Panc1 (cell line): ENCODE results near the gene UBE2J2. TPM values are rescaled to one million over a fixed set of nuclear protein-coding genes. Genes with fewer than 3 reads are reported as not detected.

Experiments used
- ATAC-seq: fragments of 200-7000 bp; cut with Tn5 transposase; 2 replicates; pipeline ENCODE4 v1.9.1; 2020; ENCODE audit warnings: mild to moderate bottlenecking, moderate library complexity
- BruUV-seq: library from RNA; stranded (reverse); fragments of 400-500 nt; replicated peaks from 2 replicates; lab custom pipeline; 2021; lab: Mats Ljungman, UMichigan
- CTCF ChIA-PET: fragments of 300-600 bp; sonication (Branson Sonifier 250); formaldehyde crosslinking; loops from one replicate; lab custom pipeline; 2022; ENCODE audit warnings: antibody characterized with exemption; lab: Charles Lee
- POLR2A ChIA-PET: fragments of 300-600 bp; sonication (Branson Sonifier 250); formaldehyde crosslinking; loops from one replicate; lab custom pipeline; 2022; ENCODE audit warnings: antibody characterized with exemption; lab: Charles Lee
- DNase-seq: peaks from one replicate; pipeline ENCODE4 v3.0.0-alpha.2; 2010; ENCODE audit warnings: low read depth, low spot score
- H3K27ac ChIP-seq: 2 replicates; pipeline ENCODE4 v1.5.1; 2011; ENCODE audit warnings: mild to moderate bottlenecking, low read length, inconsistent platforms
- H3K27me3 ChIP-seq: fragments of 200-500 bp; sonication (Bioruptor generic); 2 replicates; pipeline ENCODE4 v1.6.0; 2014; ENCODE audit warnings: low read length, inconsistent platforms; ENCODE audit not compliant: control insufficient read depth, insufficient read depth
- H3K36me3 ChIP-seq: fragments of 200-500 bp; sonication (Bioruptor generic); 2 replicates; pipeline ENCODE4 v1.5.1; 2014; ENCODE audit warnings: inconsistent platforms, mild to moderate bottlenecking, low read length, moderate library complexity; ENCODE audit not compliant: control insufficient read depth, insufficient read depth
- H3K4me1 ChIP-seq: 2 replicates; pipeline ENCODE4 v1.5.1; 2011; ENCODE audit warnings: inconsistent platforms, mild to moderate bottlenecking, low read length, moderate library complexity; ENCODE audit not compliant: control insufficient read depth, insufficient read depth
- H3K4me3 ChIP-seq, 2 experiments: 2 replicates each; pipeline ENCODE4 v1.5.1; 2011 to 2012; ENCODE audit warnings: low read depth in 2 of 2, low read length in 2 of 2, mild to moderate bottlenecking in 2 of 2, inconsistent platforms in 1 of 2, moderate library complexity in 1 of 2
- H3K9me3 ChIP-seq: fragments of 200-500 bp; sonication (Bioruptor generic); 2 replicates; pipeline ENCODE4 v1.5.1; 2014; ENCODE audit warnings: low read depth, mild to moderate bottlenecking, inconsistent platforms, low read length, moderate library complexity; ENCODE audit not compliant: control insufficient read depth, insufficient read depth
- POLR2AphosphoS5 ChIP-seq: IDR thresholded peaks from 2 replicates; pipeline ENCODE4 v1.6.1; 2012; ENCODE audit warnings: mild to moderate bottlenecking, low read depth, low read length, moderate library complexity
- SIN3A ChIP-seq: IDR thresholded peaks from 2 replicates; pipeline ENCODE4 v1.6.1; 2012; ENCODE audit warnings: low read depth, mild to moderate bottlenecking, low read length, moderate library complexity, borderline replicate concordance; ENCODE audit not compliant: insufficient read depth
- TCF7L2 ChIP-seq: IDR thresholded peaks from 2 replicates; pipeline ENCODE4 v1.6.1; 2011; ENCODE audit warnings: mild to moderate bottlenecking, low read depth, low read length, inconsistent platforms
- in situ Hi-C: cut with HindIII; loops from 2 replicates; pipeline ENCODE4 v1.10.0; 2016; ENCODE audit warnings: low sequenced_read_pairs, low pct_unique_long_range_greater_than_20kb
- intact Hi-C: fragments of 100-400 bp; cut with micrococcal nuclease; formaldehyde crosslinking; loops from one replicate; pipeline ENCODE4 v1.10.0; 2022; ENCODE audit not compliant: unreplicated experiment
- total RNA-seq: library from RNA; stranded (reverse); gene quantifications from one replicate; pipeline ENCODE4 v1.2.1, GENCODE V29; 2021; ENCODE audit not compliant: unreplicated experiment
- TF ChIP-seq, protein P1 (sequence below): fragments of 450-650 bp; IDR thresholded peaks from 2 replicates; pipeline ENCODE4 v1.5.1; 2017; ENCODE audit warnings: mild to moderate bottlenecking
- TF ChIP-seq, protein P2 (sequence below), 2 experiments: IDR thresholded peaks; 2 replicates each; pipeline ENCODE4 v1.6.1; 2011 to 2012; ENCODE audit warnings: low read depth in 2 of 2, control low read depth in 1 of 2, low read length in 1 of 2, mild to moderate bottlenecking in 1 of 2, moderate library complexity in 1 of 2; ENCODE audit not compliant: insufficient read depth in 1 of 2

The UBE2J2 gene
- total RNA-seq, 1 experiment from 2014 or later, result 101 TPM

DNA sequence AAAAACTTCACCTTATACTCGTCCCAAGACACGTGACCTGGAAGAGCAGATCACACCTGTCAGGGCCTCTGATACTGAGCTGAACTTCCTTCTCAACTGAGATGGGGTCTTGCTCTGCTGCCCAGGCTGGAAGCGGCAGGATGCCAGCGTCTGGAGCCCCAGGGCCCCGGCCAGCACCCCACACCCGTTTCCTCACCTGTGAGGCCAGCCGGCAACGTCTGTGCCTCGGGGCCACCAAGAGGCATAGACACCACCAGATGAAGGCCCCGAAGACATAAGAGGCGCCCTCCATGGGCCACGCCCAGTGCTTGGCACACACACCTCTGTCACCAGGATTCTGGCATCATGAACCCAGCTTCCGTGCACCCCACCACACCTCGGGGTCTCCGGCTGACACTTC lies 50.3 kb downstream of the UBE2J2 start:
- no peak for DNase-seq
- ChIA-PET CTCF (no interaction called here), POLR2A (no interaction called here)
- no peak for ATAC-seq
- intact Hi-C loops, result no loop called here
- TF ChIP-seq, protein P1, sequence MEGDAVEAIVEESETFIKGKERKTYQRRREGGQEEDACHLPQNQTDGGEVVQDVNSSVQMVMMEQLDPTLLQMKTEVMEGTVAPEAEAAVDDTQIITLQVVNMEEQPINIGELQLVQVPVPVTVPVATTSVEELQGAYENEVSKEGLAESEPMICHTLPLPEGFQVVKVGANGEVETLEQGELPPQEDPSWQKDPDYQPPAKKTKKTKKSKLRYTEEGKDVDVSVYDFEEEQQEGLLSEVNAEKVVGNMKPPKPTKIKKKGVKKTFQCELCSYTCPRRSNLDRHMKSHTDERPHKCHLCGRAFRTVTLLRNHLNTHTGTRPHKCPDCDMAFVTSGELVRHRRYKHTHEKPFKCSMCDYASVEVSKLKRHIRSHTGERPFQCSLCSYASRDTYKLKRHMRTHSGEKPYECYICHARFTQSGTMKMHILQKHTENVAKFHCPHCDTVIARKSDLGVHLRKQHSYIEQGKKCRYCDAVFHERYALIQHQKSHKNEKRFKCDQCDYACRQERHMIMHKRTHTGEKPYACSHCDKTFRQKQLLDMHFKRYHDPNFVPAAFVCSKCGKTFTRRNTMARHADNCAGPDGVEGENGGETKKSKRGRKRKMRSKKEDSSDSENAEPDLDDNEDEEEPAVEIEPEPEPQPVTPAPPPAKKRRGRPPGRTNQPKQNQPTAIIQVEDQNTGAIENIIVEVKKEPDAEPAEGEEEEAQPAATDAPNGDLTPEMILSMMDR, result no peak
- TF ChIP-seq, protein P2, sequence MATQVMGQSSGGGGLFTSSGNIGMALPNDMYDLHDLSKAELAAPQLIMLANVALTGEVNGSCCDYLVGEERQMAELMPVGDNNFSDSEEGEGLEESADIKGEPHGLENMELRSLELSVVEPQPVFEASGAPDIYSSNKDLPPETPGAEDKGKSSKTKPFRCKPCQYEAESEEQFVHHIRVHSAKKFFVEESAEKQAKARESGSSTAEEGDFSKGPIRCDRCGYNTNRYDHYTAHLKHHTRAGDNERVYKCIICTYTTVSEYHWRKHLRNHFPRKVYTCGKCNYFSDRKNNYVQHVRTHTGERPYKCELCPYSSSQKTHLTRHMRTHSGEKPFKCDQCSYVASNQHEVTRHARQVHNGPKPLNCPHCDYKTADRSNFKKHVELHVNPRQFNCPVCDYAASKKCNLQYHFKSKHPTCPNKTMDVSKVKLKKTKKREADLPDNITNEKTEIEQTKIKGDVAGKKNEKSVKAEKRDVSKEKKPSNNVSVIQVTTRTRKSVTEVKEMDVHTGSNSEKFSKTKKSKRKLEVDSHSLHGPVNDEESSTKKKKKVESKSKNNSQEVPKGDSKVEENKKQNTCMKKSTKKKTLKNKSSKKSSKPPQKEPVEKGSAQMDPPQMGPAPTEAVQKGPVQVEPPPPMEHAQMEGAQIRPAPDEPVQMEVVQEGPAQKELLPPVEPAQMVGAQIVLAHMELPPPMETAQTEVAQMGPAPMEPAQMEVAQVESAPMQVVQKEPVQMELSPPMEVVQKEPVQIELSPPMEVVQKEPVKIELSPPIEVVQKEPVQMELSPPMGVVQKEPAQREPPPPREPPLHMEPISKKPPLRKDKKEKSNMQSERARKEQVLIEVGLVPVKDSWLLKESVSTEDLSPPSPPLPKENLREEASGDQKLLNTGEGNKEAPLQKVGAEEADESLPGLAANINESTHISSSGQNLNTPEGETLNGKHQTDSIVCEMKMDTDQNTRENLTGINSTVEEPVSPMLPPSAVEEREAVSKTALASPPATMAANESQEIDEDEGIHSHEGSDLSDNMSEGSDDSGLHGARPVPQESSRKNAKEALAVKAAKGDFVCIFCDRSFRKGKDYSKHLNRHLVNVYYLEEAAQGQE (IDR thresholded peaks at IDR 0.05; ENCODE audit: insufficient read depth in 1 of 2, low read depth in 2 of 2, low read length in 1 of 2), result no peak
- TF ChIP-seq POLR2AphosphoS5, result no peak
- no peak for TF ChIP-seq SIN3A
- TF ChIP-seq TCF7L2, result no peak
- Histone ChIP-seq H3K4me3 (no peak overlapping the region), H3K27ac (no peak overlapping the region), H3K36me3 (peaks cover under 1% of the 10 kb centered on the region; the same call in 1 of the 2 replicates), H3K4me1 (no peaks in the 10 kb centered on the region), H3K27me3 (no peaks in the 10 kb centered on the region), H3K9me3 (no peaks in the 10 kb centered on the region)
- in situ Hi-C loops, result no loop called here
- BruUV-seq, result no TSS peak

DNA sequence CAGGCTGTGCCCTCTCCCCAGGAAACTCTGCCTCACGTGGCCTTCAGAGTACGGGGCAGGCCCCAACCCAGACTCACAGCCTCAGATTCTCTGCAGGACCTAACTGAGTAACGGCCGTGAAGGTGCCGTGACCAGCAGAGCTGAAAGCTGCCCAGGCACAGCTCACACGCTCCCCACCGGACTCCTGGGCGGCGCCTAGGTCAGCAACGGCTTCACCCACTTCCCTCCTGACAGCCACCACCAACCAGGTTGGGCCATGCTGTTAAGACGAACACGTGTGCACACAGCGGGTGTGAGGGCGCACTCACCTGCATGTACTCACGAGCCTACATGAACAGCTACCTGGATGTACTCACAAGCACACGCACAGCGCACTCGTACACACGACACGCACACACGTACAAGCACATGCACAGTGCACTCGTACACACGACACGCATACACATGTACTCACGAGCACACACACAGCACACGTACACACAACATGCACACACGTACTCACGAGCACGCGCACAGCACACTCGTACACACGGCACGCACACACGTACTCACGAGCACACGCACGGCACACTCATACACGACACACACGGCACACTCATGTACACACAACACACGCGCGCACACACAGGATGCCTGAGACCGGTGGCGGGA lies 51.0 kb downstream of the UBE2J2 start:
- no peak for ATAC-seq
- in situ Hi-C loops, result no loop called here

More for the DNA sequence above, 51.0 kb downstream of the UBE2J2 start:
- Histone ChIP-seq H3K4me1 (no peaks in the 10 kb centered on the region), H3K27ac (no peak overlapping the region), H3K27me3 (no peaks in the 10 kb centered on the region), H3K9me3 (no peaks in the 10 kb centered on the region), H3K36me3 (peaks cover 2% of the 10 kb centered on the region; the same call in 1 of the 2 replicates), H3K4me3 (no peak overlapping the region)
- no peak for DNase-seq
- intact Hi-C loops, result no loop called here
- ChIA-PET CTCF (no interaction called here), POLR2A (no interaction called here)
- TF ChIP-seq POLR2AphosphoS5 (no peak), TCF7L2 (no peak)
- TSS peak; percentile 32 for BruUV-seq
